A673 (cell line): ENCODE measurements around the gene COL1A1.

Source experiments
- CTCF ChIP-seq: fragments of 300-800, 200-600 bp; sonication (generic); conservative IDR thresholded peaks from 2 replicates; pipeline ENCODE4 v1.5.1; 2017; ENCODE audit warnings: low read depth, mild to moderate bottlenecking, antibody characterized with exemption, low read length, moderate library complexity, mixed read lengths
- EZH2 ChIP-seq: fragments of 200-600 bp; sonication (generic); IDR thresholded peaks from 2 replicates; pipeline ENCODE4 v1.6.1; 2017; ENCODE audit warnings: borderline replicate concordance, low read depth, mild to moderate bottlenecking, mixed read lengths, antibody characterized with exemption, low read length; ENCODE audit not compliant: poor library complexity, severe bottlenecking

GRCh38 chr17:50145532-50146229 is 55.8 kb downstream of the COL1A1 start:
- TF ChIP-seq EZH2 (no peak), CTCF (no peak)
